Left ventricle myocardium inferior (tissue), 1 donor: Measurements from ENCODE around the gene ZNF653. TPM values are rescaled to one million over a fixed set of nuclear protein-coding genes. Genes with fewer than 3 reads are reported as not detected.

Experiments
- DNase-seq: peaks from one replicate; pipeline ENCODE4 v3.0.0-alpha.2; 2020
- H3K27ac ChIP-seq: fragments of 200-600 bp; replicated peaks from 2 replicates; pipeline ENCODE4 v1.8.0; 2021
- H3K27me3 ChIP-seq: fragments of 200-600 bp; 2 replicates; pipeline ENCODE4 v1.8.0; 2021; ENCODE audit warnings: low read depth
- H3K36me3 ChIP-seq: fragments of 200-600 bp; 2 replicates; pipeline ENCODE4 v1.8.0; 2021
- H3K4me1 ChIP-seq: fragments of 200-600 bp; 2 replicates; pipeline ENCODE4 v1.8.0; 2021
- H3K4me3 ChIP-seq: fragments of 200-600 bp; 2 replicates; pipeline ENCODE4 v1.8.0; 2021; ENCODE audit warnings: mild to moderate bottlenecking, moderate library complexity
- H3K9me3 ChIP-seq: fragments of 200-600 bp; replicated peaks from 2 replicates; pipeline ENCODE4 v1.8.0; 2021
- CTCF ChIP-seq: fragments of 200-600 bp; IDR thresholded peaks from 2 replicates; pipeline ENCODE4 v1.8.0; 2021; ENCODE audit warnings: antibody characterized with exemption, mild to moderate bottlenecking, borderline replicate concordance
- intact Hi-C: fragments of 100-400 bp; cut with micrococcal nuclease; formaldehyde crosslinking; loops from one replicate; pipeline ENCODE4 v1.11.0; 2022
- total RNA-seq: library from RNA; stranded (reverse); fragmentation: NEBNext Ultra II Directional; extraction: Animal tissue kit (Norgen Biotek cat#: 25700); gene quantifications from one replicate; pipeline ENCODE4 v1.2.1, GENCODE V29; 2021
- donor health status: DM: no; HTN: yes; CAD: no; lungs with severe emphysema.

The ZNF653 gene
- total RNA-seq, 1 donor from 2014 or later, result 4.2 TPM

GRCh38 chr19:11507370-11508078 is 1.9 kb upstream of the ZNF653 start:
- no peak for TF ChIP-seq CTCF
- Histone ChIP-seq H3K4me1 (peaks cover 17% of the 10 kb centered on the region), H3K4me3 (no peak overlapping the region), H3K27me3 (no peaks in the 10 kb centered on the region), H3K9me3 (no peaks in the 10 kb centered on the region), H3K36me3 (peaks cover 24% of the 10 kb centered on the region), H3K27ac (no peak overlapping the region)
- intact Hi-C loops, result no loop called here
- no peak for DNase-seq

GRCh38 chr19:11506967-11507366 is 1.3 kb upstream of the ZNF653 start:
- intact Hi-C loops, result no loop called here
- no peak overlapping the region for H3K4me3 ChIP-seq
- TF ChIP-seq CTCF, result no peak
- no peak for DNase-seq
- no peaks in the 10 kb centered on the region for H3K27me3 ChIP-seq
- no peaks in the 10 kb centered on the region for H3K9me3 ChIP-seq
- no peak overlapping the region for H3K27ac ChIP-seq
- H3K36me3 ChIP-seq, result peaks cover 19% of the 10 kb centered on the region
- H3K4me1 ChIP-seq, result peaks cover 17% of the 10 kb centered on the region

GRCh38 chr19:11506101-11506555 is 489 bp upstream of the ZNF653 start:
- Histone ChIP-seq H3K27me3 (no peaks in the 10 kb centered on the region), H3K9me3 (no peaks in the 10 kb centered on the region), H3K4me1 (peaks cover 17% of the 10 kb centered on the region), H3K36me3 (peaks cover 10% of the 10 kb centered on the region), H3K4me3 (peak overlapping the region; percentile 83), H3K27ac (peak overlapping the region; percentile 96)
- no peak for TF ChIP-seq CTCF
- no peak for DNase-seq
- intact Hi-C loops, result no loop called here

GRCh38 chr19:11505032-11505503 is 571 bp downstream of the ZNF653 start:
- peak overlapping the region; percentile 96 for H3K27ac ChIP-seq
- H3K4me3 ChIP-seq, result peak overlapping the region; percentile 83
- H3K9me3 ChIP-seq, result no peaks in the 10 kb centered on the region
- DNase-seq, result peak; percentile 98
- intact Hi-C loops, result no loop called here
- H3K27me3 ChIP-seq, result no peaks in the 10 kb centered on the region
- peaks cover 17% of the 10 kb centered on the region for H3K4me1 ChIP-seq
- no peak for TF ChIP-seq CTCF
- H3K36me3 ChIP-seq, result peaks cover 3% of the 10 kb centered on the region

- H3K27me3 ChIP-seq, result no peaks in the 10 kb centered on the region
- intact Hi-C loops, result no loop called here
- H3K27ac ChIP-seq, result peak overlapping the region; percentile 96
- DNase-seq, result no peak
- H3K4me1 ChIP-seq, result peaks cover 17% of the 10 kb centered on the region
- no peaks in the 10 kb centered on the region for H3K9me3 ChIP-seq
- H3K4me3 ChIP-seq, result peak overlapping the region; percentile 83
- TF ChIP-seq CTCF, result no peak
- H3K36me3 ChIP-seq, result no peaks in the 10 kb centered on the region
Observed at GRCh38 chr19:11504502-11505031, 1.1 kb downstream of the ZNF653 start.
